Stimulated activated CD4-positive, alpha-beta T cell treated with anti-CD3 and anti-CD28 coated beads, Interleukin-4, amount 100 ng/mL, for 24 hours (primary cell): ENCODE results near the gene HASPIN.

ENCODE experiments used
- DNase-seq: peaks from one replicate; pipeline ENCODE4 v3.0.0-alpha.2; 2020

The HASPIN gene

GRCh38 chr17:3723556-3724377, at the start of gene HASPIN:
HASPIN (plus strand) TSS chr17:3723903; CDS start chr17:3723936, 33 bp downstream.
- DNase-seq: peak; percentile 92

GRCh38 chr17:3675886-3676285, 47.8 kb upstream of the HASPIN start:
- no peak for DNase-seq

- DNase-seq: no peak
These were observed 45.4 kb upstream of the HASPIN start for GRCh38 chr17:3678095-3678820.

DNA sequence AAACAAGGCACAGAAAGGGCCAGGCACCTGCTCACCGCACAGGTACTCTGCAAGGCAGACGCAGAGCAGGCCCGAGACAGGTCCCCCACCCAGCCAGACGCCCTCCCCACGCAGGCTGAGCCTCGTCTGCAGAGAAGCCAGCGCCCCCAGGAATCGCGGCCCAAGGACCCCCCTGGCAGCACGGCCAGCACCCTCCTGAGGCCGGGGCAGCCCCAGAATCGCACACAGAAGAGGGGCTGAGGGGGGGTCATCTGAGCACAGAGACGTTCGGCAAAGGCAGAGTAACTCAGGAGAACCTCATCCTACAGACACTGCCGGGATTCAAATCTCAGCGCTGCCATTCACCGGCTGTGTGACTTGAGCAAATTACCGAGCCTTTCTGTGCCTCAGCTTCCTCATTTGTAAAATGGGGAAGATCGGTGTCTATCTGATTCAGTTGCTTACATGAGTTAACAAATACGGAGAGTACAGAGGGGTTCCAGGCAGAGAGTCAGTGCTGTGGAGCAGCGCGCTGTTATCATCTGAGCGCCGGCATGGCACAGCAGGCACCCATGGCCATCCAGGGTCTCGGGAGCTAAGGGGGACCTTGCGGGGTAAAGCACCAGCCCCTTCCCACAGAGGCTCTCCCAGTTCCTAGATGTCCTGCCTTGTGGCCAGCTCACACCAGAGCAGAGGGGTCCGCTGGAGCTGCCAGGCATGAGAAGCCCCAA, 44.7 kb upstream of the HASPIN start:
- DNase-seq: no peak

DNA sequence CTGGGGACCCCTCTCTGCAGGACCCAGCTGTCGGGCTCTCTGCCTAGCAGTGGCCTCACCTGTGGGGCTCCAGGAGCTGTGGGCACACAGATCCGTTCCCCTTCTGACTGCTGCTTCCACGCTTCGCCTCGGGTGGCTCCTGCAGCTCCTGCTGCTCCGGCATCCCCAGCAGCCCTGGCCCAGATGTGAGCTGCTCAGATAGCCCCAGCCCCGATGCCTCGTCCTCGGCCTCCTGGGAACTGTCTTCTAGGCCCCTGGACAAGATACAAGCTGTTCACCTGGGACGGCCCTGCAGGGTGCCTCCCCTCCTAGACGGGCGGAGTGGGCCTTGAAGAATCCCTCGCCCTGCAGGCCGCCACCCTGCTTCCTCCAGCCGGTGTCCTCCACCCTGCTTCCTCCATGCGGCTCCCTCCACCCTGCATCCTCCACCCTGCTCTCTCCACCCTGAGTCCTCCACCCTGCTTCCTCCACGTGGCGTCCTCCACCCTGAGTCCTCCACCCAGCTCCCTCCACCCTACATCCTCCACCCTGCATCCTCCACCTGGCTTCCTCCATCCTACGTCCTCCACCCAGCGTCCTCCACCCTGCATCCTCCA, 44.1 kb upstream of the HASPIN start:
- no peak for DNase-seq

GRCh38 chr17:3681057-3681456, 42.6 kb upstream of the HASPIN start:
- DNase-seq: no peak

DNA sequence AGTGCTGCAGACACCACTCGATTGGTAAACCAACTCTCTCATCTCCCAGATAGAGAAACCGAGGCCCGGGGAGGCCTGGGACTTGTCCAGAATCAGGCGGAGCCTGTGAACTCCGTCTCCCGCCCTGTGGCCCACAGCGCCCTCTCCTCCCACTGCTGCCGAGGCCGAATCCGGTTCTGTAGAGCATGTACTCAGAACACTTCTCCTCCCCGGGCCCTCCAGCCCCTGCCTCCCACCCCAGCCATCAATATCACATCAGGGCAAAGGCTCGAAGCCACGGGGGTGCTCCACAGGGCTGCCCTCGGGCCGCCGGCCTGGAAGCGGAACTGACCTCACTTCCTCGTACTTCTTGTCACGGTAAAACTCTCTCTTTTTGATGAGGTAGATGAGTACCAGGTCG, 42.1 kb upstream of the HASPIN start:
- no peak for DNase-seq

- no peak for DNase-seq
These were observed 41.7 kb upstream of the HASPIN start for GRCh38 chr17:3682033-3682432.

- DNase-seq: peak; percentile 65
These were observed 40.6 kb upstream of the HASPIN start for GRCh38 chr17:3683054-3683511.

- no peak for DNase-seq
These were observed 38.5 kb upstream of the HASPIN start for GRCh38 chr17:3685174-3685573.

DNA sequence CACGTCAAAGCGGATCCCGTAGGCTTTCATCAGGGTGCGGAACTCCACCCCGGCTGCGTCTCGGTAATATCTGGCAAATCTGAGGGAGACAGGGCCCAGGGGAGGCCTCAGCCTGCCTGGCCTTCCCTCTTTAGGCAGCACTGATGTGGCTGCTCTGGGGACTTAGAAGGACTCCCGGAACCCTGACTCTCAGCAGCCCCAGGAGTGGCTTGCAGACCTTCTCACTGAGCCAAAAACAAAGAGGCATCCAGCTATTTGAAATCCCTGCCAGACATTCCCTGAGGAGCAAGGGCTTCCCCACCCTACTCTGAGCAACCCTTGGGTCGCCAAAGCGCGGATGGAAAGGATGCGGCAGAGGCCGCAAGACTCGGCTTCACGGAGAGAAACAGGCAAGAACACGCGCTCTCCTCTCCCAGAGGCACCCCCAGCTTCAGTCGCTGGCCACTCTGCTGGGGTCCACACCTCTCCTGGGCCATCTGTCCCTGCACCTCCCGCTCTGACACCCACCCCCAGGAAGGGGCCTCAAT, 35.6 kb upstream of the HASPIN start:
- no peak for DNase-seq

GRCh38 chr17:3688852-3689261, 34.8 kb upstream of the HASPIN start:
- DNase-seq: no peak

- DNase-seq: no peak
These were observed 34.2 kb upstream of the HASPIN start for GRCh38 chr17:3689262-3690093.

DNA sequence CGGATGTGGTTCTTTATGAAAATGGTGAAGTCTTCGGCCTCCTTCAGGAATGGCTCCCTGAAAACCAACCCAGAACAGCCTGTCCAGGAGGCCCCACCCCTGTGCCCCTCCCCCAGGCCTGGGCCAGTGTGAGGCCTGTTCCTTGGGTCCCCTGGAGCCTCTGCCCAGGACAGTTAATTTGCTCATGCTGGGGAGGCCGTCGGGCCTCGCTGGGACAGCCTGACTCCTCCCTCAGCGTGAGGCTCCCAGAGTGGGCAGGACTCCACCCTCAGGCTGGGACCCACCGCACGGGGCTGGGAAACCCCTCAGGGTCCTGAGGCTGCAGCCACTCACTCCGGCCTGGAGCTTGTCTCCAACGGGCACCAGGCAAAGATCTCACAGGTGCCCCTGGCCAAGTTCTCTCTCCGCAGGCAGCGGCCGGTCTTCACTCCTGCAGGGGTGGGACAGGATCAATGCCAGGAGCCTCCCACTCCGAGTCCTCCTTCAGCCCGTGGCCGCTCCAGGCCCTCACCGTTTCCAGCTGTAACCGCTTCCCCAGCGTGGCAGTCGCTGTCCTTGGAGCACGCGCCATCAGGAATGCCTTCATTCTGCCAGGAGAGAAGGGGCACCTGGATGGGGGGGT, 33.5 kb upstream of the HASPIN start:
- DNase-seq: no peak

DNA sequence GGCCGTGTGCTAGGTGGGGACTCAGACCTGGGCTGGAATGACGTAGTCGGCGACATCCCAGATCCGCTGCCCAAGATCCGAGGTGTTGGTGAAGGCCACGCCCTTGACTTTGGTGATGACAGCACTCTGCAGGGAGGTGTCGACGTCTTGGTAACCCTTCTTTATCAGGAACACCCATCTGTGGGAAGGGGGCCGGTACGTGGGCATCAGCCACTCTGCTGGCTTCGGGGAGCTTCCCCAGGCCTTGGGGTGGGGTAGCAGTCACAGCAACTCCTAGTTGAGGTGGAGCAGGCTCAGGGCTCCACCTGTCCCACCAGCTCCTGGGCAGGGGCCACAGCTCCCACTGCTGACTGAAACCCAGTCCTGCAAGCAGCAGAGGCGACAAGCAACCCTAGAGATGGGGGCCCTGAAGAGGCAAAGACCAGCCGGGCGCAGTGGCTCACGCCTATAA, 32.1 kb upstream of the HASPIN start:
- no peak for DNase-seq

DNA sequence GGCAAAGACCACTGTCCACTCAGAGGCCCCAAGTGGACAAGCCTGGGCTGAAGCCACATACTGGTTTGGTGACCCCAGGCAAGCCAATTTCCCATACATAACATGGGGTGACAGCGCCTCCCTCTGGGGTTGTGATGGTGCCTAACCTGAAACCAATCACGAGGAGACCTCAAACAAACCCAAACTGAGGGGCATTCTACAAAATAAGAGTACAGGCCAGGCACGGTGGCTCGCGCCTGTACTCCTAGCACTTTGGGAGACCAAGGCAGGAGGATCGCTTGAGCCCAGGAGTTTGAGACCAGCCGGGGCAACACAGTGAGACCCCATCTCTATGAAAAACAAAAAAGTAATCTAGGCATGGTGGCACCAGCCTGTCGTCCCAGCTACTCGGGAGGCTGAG, 31.4 kb upstream of the HASPIN start:
- DNase-seq: no peak

DNA sequence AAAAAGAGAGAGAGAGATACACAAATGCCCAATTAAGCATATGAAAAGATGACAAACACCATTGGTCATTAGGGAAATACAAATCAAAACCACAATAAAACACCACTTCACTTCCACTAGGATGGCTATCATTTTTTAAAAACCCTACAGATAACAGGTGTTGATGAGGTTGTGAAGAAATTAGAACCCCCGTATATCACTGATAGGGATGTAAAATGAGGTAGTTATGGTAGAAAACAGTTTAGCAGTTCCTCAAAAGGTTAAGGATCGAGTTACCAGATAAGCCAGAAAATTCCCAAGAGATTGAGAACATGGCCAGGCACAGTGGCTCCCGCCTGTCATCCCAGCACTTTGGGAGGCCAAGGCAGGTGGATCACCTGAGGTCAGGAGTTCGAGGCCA, 30.6 kb upstream of the HASPIN start:
- DNase-seq: no peak

- DNase-seq: peak; percentile 38
These were observed 29.9 kb upstream of the HASPIN start for GRCh38 chr17:3693829-3694231.

DNA sequence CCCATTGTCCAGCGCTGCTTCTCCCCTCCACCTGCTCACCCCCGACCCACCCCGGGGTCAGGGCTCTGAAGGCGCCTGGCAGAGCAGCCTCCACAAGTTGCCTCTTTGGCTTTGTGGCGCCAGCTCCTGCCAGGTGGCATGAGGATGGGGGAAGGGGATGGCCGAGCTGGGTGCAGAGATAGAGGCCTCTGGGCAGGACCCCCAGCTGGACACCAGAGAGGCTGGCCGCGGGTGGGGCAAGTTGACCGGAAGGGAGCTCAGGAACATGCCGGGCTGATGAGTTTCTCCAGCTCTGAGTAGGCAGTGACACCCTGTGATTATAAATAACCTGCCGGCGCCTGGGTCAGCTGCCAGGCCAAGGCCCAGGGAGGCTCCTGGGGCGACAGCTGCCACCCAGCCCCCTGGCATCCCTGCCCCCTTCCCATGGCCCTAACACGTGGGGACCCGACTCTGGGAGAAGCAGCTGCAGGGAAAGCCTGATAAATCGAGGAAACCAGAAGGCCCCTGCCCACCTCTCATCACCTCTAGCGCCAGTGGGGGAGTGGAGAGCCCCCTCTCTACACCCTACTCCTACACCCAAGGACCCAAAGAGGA, 28.5 kb upstream of the HASPIN start:
- no peak for DNase-seq

GRCh38 chr17:3695723-3696411, 27.8 kb upstream of the HASPIN start, which contains the start of gene P2RX5:
P2RX5 (minus strand) TSS chr17:3696155; CDS start chr17:3696005, 150 bp downstream.
- peak; percentile 32 for DNase-seq
